HepG2 (cell line): Measurements from ENCODE around the gene PSMB1. TPM values are rescaled to one million over a fixed set of nuclear protein-coding genes. Genes with fewer than 3 reads are reported as not detected.

Experiments
- ARID5B ChIP-seq: IDR thresholded peaks from 2 replicates; pipeline ENCODE4 v1.4.0; 2020; ENCODE audit warnings: mild to moderate bottlenecking, missing genetic modification reagents
- CAMTA2 ChIP-seq: sonication (generic); formaldehyde crosslinking; IDR thresholded peaks from 2 replicates; pipeline ENCODE4 v1.4.0; 2020; ENCODE audit warnings: mild to moderate bottlenecking, missing genetic modification reagents, borderline replicate concordance
- CBX5 ChIP-seq: sonication (generic); formaldehyde crosslinking; IDR thresholded peaks from 2 replicates; pipeline ENCODE4 v1.4.0; 2020; ENCODE audit warnings: missing genetic modification reagents, borderline replicate concordance
- CCAR2 ChIP-seq: fragments of 200-400 bp; formaldehyde crosslinking; optimal IDR thresholded peaks from 2 replicates; pipeline ENCODE3; 2018; ENCODE audit warnings: low read depth, mild to moderate bottlenecking, low read length, moderate library complexity
- GABPB1 ChIP-seq: IDR thresholded peaks from 2 replicates; pipeline ENCODE4 v1.6.1; 2016; ENCODE audit warnings: mild to moderate bottlenecking, missing genetic modification reagents, moderate library complexity, missing compliant biosample characterization
- GFI1 ChIP-seq: sonication (generic); formaldehyde crosslinking; IDR thresholded peaks from 2 replicates; pipeline ENCODE4 v1.5.0; 2020; ENCODE audit warnings: missing genetic modification reagents, mild to moderate bottlenecking, borderline replicate concordance
- MEIS1 ChIP-seq: sonication (generic); formaldehyde crosslinking; IDR thresholded peaks from 2 replicates; pipeline ENCODE4 v1.9.0; 2021; ENCODE audit warnings: mild to moderate bottlenecking, missing genetic modification reagents, moderate library complexity, borderline replicate concordance
- PHF5A ChIP-seq: IDR thresholded peaks from one replicate; pipeline ENCODE4 v1.6.1; 2018; ENCODE audit warnings: low read depth, missing genetic modification reagents; ENCODE audit not compliant: unreplicated experiment
- PRDM10 ChIP-seq: sonication (generic); formaldehyde crosslinking; IDR thresholded peaks from 2 replicates; pipeline ENCODE4 v1.4.0; 2020; ENCODE audit warnings: low read depth, missing genetic modification reagents
- SETDB1 ChIP-seq: sonication (generic); formaldehyde crosslinking; IDR thresholded peaks from 2 replicates; pipeline ENCODE4 v1.5.1; 2020; ENCODE audit warnings: missing genetic modification reagents, mild to moderate bottlenecking, borderline replicate concordance
- SOX6 ChIP-seq, 2 experiments: fragments of 450-650 bp in 1 of 2; sonication (generic) in 1 of 2; formaldehyde crosslinking in 1 of 2; IDR thresholded peaks; 2 replicates each; pipeline versions ENCODE4 v1.4.0 to v1.6.1; 2017 to 2020; ENCODE audit warnings: antibody characterized with exemption in 1 of 2, mild to moderate bottlenecking in 1 of 2, missing genetic modification reagents in 1 of 2
- SP1 ChIP-seq, 2 experiments: fragments of 450-650 bp in 1 of 2; sonication (generic) in 1 of 2; formaldehyde crosslinking in 1 of 2; IDR thresholded peaks; 2 replicates each; pipeline versions ENCODE4 v1.4.0 to v1.6.1; 2016 to 2020; ENCODE audit warnings: missing genetic modification reagents in 1 of 2
- ZBTB7A ChIP-seq: sonication (generic); formaldehyde crosslinking; IDR thresholded peaks from 2 replicates; pipeline ENCODE4 v1.8.0; 2022; ENCODE audit warnings: mild to moderate bottlenecking, missing genetic modification reagents
- ZFP37 ChIP-seq: sonication (generic); formaldehyde crosslinking; IDR thresholded peaks from 2 replicates; pipeline ENCODE4 v1.4.0; 2020; ENCODE audit warnings: missing genetic modification reagents, borderline replicate concordance
- ZNF224 ChIP-seq: sonication (generic); formaldehyde crosslinking; IDR thresholded peaks from 2 replicates; pipeline ENCODE4 v1.5.0; 2020; ENCODE audit warnings: mild to moderate bottlenecking, missing genetic modification reagents
- ZNF607 ChIP-seq: sonication (generic); formaldehyde crosslinking; IDR thresholded peaks from 2 replicates; pipeline ENCODE4 v1.5.1; 2020; ENCODE audit warnings: missing genetic modification reagents, mild to moderate bottlenecking, borderline replicate concordance
- ZNF770 ChIP-seq: sonication (generic); formaldehyde crosslinking; IDR thresholded peaks from 2 replicates; pipeline ENCODE4 v1.5.0; 2020; ENCODE audit warnings: mild to moderate bottlenecking, missing genetic modification reagents
- ZNF782 ChIP-seq: sonication (generic); formaldehyde crosslinking; IDR thresholded peaks from 2 replicates; pipeline ENCODE4 v1.4.0; 2020; ENCODE audit warnings: missing genetic modification reagents, mild to moderate bottlenecking, borderline replicate concordance
- polyA plus RNA-seq, 8 experiments: library from polyadenylated mRNA; depleted of rRNA in 3 of 8; stranded (reverse) in 7 of 8; unstranded in 1 of 8; fragments of >200 nt; fragmentation: Illumina TruSeq in 4 of 8; extraction: Trizol in 4 of 8; gene quantifications; 2 replicates each; pipeline versions ENCODE4 v1.2.1 to v1.2.3, GENCODE V29; 2011 to 2016; ENCODE audit warnings: low read depth in 4 of 8, missing spikeins in 1 of 8, mixed read lengths in 1 of 8; ENCODE audit not compliant: insufficient read depth in 1 of 8
- total RNA-seq, 5 experiments: library from RNA; depleted of rRNA; stranded (reverse); fragments of >200 nt; fragmentation: Illumina TruSeq; extraction: Trizol; gene quantifications; 2 replicates each; pipeline ENCODE4 v1.2.3, GENCODE V29; 2016; ENCODE audit warnings: low read depth in 1 of 5

PSMB1 gene
- total and polyA plus RNA-seq, 2 of the 13 experiments (the other 11 are each of a cell fraction or from before 2014, with no cell fraction given), result 528 to 592 TPM

GRCh38 chr6:170552765-170553533 lies at the start of gene PSMB1 (continued):
- TF ChIP-seq CCAR2 (no peak), ZNF607 (CRISPR knock-in tag) (peak; percentile 75), PHF5A (peak; percentile 78), ZNF224 (CRISPR knock-in tag) (peak; percentile 97), CAMTA2 (CRISPR knock-in tag) (no peak; the same call in 1 of the 2 replicates), ZNF770 (CRISPR knock-in tag) (no peak; the same call in 1 of the 2 replicates), PRDM10 (CRISPR knock-in tag) (0 out of 2 replicates have a peak, but pooled peaks have one; percentile 51), GABPB1 (CRISPR knock-in tag) (peak; percentile 99), GFI1 (CRISPR knock-in tag) (no peak), CBX5 (CRISPR knock-in tag) (no peak), SP1 (IDR thresholded peaks at IDR 0.05) (no peak), SP1 (CRISPR knock-in tag; IDR thresholded peaks at IDR 0.05) (0 out of 2 replicates have a peak, but pooled peaks have one; percentile 19), ZNF782 (CRISPR knock-in tag) (0 out of 2 replicates have a peak, but pooled peaks have one; percentile 76), ZFP37 (CRISPR knock-in tag) (no peak), ARID5B (peak; percentile 62), MEIS1 (CRISPR knock-in tag) (peak; percentile 67; the same call in 1 of the 2 replicates), SETDB1 (CRISPR knock-in tag) (no peak), SOX6 (IDR thresholded peaks at IDR 0.05) (no peak), SOX6 (CRISPR knock-in tag; IDR thresholded peaks at IDR 0.05) (peak; percentile 59), ZBTB7A (no peak)
